HG03442 (cell line): ENCODE results near the gene ENG.

Source experiments
- ATAC-seq: cut with Tn5 transposase; IDR thresholded peaks from one replicate; pipeline ENCODE4 v1.9.1; 2021; ENCODE audit warnings: mild to moderate bottlenecking, moderate library complexity; ENCODE audit not compliant: unreplicated experiment

Gene ENG

DNA sequence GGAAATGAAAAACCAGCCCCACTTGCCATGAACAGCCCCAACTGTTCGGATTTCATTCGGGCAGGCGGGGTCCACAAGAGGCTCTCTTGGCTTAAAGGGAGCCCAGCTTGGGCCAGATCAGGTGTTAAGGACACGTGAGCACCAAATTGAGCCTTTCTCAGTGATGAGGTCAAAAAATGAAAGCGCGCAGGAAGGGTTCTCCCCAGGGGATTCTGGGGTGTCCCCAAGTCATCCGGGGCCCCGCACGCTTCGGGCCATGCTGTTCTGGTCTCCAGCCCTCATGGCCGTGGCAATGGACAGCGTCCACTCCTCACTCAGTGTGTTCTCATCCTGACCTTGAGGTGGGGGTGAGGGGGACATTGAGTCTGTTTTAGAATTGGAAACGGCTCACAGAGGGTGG, 12.1 kb upstream of the ENG start:
- no peak for ATAC-seq

DNA sequence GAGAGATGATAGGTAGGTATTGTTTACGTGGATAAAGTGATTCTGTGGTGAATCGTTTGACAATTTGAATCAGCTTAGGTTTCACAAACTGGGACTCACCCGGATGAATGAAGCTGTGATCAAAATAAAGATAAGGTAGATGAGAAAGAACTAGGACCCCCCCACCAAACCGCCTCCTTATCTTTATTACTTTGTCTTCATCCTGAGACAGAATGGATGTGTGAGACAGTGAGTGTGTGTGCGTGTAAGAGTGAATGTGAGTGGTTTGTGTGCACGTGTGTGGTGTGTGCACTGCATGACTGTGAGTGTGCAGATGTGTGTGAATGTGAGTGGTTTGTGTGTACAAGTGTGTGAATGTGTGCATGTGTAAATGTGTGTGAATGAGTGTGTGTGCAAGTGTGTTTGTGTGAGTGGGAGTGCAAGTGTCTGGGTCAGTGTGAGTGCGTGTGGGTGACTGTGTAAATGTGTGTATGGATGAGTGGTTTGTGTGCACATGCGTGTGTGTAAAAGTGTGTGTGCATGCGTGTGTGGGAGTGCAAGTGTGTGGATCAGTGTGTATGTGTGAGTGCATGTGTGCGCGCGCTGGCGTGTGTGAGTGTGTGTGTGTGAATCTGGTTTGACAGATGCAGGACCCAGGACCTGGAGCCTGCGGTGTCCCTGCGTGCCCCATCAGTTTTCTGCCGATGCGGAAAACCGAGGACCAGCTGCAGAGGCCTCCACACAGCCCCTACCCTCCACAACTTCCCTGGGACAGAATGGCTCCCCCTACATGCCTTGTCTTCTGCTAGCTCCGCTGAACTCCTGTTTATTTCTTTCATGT, 11.4 kb upstream of the ENG start:
- no peak for ATAC-seq

DNA sequence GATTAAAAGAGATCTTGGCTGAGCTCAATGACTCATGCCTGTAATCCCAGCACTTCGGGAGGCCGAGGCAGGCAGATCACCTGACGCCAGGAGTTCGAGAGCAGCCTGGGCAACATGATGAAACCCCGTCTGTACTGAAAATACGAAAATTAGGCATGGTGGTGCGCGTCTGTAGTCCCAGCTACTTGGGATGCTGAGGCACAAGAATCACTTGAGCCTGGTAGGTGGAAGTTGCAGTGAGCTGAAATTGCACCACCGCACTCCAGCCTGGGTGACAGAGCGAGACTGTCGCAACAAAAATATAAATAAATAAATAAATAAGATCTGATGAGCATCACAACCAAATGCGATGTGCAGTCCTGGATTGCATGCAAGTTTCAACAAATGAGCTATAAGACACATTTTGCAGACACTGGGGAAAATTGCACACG, 8.7 kb upstream of the ENG start:
- ATAC-seq = no peak

DNA sequence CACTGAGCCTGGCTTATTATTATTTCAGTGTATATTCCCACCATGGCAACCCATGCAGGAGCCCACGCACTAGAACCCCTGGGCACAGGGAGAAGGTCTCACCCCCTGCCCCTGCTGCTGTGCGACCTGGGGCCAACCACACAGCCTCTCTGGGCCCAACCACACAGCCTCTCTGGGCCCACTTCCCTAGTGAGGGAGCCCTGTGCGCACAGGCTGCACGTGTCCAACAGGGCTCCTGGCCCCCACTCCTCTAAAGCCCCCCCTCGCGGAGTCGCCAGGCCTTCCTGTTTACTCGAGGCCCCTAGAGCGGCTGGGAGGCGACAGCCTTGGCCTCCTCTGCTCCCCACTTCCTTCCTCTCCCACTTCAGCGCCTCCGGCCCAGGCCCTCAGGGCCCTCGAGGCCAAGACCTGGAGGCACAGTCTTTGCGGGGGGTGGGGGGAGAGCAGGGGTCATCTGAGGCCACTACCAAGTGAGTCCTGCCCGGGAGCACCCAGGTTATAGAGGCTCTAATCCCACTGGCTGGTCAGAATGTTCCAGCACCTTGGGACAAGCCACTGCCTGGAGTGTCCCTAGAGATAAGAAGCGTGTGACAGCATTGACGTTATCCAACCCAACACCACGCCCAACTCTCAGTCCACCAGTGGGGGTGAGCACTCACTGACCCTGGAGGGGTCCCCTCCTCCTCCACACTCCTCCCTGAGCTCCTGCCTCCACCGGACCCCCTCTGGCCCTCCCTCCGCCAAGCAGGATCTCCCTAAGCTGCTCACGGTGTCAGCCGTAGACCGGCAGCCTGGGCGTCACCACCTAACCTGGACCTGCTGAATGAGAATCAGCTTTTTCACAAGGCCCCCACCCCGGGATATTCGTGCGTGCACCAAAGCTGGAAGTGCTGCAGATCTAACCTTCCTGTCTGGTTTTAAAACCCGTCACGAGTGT, 7.9 kb upstream of the ENG start:
- ATAC-seq = no peak

DNA sequence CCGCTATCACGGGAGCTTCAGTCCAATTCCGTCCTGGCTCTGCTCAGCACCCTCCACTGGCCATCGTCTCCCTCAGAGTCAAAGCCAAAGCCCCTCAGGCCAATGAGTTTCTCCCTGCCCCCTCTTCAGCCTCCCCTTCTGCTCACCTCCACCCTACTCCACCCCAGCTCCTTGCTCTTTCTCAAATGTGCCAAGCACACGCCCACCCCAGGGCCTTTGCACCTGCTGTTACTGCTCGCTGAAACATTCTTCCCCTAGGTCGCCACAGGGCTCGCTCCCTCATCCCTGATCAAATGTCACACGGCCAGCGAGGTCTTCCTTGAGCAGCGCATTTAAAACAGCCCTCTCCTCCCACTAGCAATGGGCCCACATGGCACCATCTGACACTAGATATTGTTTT, 6.3 kb upstream of the ENG start:
- no peak for ATAC-seq

DNA sequence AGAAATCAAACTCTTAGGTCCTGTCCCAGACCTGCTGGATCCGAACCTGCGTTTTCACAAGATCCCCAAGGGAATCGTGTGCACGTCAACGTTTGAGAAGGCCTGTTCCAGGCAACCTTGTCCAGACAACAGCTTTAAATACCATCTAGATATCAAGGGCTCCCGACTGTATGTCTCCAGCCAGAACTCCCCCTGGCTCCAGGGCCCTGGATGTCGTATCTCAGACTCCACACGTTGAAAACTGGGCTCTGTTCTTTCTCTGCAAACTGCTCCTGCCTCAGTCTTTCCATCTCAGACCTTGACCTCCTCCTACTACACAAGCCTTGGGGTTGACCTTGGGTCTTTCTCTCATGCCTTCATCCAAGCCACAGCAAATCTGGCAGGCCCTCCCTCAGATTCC, 5.8 kb upstream of the ENG start:
- ATAC-seq = no peak

DNA sequence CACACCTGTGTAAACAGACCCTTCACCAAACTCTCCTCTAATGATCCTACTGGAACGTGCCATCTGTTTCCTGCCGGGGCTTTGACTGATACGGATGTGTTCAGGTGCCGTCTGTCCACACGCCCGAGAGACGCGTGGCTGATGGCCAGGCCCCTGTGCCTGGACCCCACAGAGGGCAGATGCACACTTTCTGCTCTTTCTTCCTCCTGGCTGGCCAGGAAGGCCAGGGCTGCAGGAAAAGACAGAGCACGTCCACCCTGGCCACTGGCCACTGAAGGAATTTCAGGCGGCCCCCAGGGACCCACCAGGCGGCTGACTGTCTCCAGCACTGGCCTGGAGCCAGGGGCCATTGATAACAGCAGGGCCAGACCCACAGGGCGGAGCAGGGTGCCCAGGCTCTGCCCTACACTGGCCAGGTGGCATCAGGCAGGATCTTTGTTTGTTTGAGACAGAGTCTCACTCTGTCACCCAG, 3.6 kb upstream of the ENG start:
- no peak for ATAC-seq

DNA sequence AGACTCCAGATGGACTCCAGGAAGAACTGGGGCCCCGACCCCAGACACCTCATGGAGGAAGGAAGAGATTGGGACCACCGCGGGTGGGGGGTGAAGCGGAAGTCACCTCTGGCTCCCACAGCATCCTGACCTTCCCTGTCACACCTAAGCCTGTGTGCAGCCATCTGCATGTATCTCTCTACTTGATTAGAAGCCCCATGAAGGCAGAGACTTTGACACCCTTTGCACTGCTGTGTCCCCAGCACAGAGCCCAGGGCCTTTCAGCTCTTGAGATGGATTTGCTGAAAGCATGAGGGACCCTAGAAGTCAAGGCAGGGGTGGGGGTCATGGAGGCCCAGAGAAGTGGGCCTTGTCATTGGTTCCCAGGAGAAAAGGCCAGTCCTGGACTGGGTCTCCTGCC, 2.8 kb upstream of the ENG start:
- ATAC-seq = no peak

DNA sequence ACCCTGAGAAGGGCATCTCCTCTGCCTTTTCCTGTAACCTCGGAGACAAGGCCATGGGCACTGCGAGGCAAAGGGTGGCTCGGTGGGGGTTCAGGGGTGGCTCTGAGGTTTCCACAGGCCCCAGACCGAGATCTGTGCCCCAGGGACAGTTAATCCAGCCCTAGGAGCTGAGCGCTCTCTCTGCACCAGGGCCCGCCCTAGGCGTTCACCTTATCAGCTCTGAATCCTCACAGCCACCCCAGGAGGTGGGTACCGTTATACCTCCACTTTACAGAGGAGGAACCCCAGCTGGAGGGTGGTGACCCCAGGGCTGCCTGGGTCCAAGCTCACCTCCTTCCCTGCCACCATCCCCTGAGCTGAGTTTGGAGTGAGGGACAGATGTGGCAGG, 2.3 kb upstream of the ENG start:
- ATAC-seq = no peak

DNA sequence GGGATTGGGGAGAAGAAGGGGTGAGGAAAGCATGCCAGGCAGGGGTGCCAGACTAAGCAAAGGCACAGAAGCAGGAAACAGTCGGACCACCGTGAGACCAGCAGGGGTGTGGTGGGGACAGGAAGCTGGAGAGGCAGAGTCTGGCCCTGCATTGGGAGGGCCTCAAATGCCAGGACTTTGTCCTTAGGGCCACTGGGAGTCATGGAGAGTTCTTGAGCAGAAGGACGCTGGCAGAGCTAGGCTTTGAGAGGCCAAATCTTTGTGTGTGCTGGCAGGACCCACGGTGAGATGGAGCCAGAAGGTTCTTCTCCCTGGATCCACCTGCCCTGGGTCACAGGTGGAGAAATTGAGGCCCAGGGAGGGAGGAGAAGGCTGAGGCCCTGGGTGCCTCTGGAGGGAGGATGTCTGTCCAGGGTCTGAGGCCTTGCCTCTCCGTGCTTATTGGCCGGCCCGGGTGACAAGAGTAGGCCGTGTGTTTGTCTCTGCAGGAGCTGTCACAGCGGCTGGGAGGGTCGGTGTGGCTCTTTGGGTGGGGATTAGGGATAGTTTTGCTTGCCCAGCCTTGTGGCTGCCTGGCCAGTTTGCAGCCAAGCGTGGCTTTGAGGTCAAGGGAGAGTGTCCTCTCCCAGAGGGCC, 1.8 kb upstream of the ENG start:
- no peak for ATAC-seq

DNA sequence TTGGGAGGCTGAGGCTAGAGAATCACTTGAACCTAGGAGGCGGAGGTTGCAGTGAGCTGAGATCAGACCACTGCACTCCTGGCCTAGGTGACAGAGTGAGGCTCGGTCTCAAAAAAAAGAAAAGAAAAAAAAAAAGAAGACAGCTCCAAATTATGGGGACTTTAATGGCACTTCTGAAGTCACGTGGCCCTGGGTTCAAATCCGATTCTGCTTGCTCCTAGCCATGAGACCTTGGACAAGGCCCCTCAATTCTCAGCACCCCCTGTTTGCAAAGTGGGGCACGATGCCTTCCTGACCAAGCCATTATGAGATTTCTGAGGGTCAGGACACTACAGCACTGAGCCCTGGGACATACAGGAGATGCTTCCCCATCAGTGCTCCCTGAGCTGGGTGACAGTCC, 1.1 kb upstream of the ENG start:
- ATAC-seq = no peak

DNA sequence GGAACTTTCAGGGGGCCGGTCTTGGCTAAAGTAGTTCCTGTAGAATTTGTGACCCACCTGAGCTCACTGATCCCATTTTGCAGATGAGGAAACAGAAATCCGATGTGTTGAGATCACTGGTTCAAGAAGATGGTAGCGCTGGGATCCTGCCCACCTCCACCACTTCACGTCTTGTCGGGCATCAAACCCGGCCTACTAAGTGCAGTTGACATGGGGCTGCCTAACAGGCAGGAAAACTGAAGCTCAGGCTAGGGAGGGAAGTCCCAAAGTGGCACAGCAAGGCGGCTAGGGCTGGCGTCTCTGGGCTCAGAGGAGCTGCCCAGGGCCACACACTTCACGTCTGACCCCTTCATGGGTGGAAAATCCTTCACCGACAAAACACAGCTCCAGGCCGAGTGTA, 502 bp upstream of the ENG start:
- ATAC-seq = no peak

DNA sequence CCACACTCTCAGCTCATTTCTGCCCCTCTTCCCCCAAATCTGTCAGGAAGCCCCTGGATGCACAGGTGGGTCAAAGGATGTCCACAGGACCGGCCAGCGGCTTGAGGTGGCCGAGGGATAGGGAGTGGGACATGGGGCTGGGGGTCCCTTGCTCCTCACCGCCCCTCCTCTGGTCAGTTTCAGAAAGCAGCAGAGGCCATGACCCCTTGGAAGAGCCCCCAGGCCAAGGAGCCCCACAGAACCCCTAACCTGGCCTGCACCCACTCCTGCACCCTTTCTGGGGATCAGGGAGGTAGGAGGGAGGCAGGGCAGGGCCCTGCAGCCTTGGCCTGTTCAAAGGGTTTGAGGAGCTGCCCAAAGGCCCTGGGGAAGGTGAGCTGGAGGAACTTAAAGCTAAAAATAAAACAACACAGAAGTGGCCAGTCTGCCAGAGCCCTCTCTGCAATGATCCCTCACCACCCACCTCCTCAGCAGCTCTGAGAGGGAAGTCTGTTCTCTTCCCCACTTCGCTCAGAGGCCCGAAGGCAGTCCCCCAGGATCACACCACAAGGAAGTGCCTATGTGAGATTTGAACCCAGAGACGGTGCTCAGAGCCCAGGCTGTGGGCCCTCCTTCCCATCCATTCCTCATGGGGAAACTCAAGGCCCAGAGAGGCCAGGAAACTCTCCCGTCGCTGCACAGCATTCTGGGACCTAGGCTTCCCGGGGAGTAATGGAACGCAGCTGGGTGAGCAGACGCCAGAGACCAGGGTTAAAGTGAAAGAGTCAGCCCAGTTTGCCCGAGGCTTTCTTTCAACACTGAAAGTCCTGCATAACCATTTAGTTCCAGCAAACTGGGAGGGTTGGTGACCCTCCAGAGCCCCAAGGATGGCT, 910 bp downstream of the ENG start:
- no peak for ATAC-seq

DNA sequence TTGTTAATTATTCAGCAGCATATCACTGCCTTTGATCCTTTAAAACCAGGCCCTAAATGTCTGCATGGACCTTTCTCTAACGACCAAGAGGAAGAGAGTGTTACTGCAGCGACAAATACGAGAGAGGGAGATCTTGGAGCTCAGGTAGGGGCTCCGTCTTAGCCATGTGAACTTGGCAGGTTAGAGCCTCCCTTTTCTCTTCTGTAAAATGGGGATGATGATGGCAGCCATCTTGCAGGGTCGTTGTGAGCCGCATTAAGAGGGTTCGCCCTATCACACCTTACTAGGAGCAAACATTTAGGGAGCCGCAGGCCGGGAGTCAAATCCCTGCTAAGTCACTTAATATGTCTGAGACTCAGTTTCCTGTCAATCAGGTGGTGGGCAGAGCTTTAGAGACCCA, 1.6 kb downstream of the ENG start:
- no peak for ATAC-seq

DNA sequence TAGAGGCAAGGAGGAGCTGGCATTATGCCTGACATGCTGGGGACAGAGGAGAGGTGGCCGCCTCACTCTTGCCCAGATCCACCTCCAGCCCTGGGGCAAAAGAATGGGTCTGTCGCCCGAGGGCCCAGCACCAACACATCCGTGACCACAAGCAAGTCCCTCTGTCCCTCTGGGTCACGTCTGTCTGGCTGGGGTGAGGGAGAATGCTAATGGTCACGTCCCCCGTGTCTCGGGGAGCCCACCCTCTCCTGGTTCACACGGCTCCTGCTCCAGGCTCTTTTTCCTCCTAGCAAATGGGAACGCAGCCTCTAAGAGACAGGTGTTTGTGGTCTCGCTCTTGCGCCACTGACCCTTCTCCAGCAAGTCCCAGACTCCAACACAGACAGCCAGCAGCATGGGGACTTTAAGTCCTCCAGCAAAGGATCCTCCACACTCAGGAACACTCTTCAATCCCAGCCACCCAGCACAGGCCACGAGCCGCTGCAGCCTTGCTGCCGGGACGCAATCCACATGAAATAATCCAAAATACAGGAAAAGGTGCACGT, 4.1 kb downstream of the ENG start:
- no peak for ATAC-seq

DNA sequence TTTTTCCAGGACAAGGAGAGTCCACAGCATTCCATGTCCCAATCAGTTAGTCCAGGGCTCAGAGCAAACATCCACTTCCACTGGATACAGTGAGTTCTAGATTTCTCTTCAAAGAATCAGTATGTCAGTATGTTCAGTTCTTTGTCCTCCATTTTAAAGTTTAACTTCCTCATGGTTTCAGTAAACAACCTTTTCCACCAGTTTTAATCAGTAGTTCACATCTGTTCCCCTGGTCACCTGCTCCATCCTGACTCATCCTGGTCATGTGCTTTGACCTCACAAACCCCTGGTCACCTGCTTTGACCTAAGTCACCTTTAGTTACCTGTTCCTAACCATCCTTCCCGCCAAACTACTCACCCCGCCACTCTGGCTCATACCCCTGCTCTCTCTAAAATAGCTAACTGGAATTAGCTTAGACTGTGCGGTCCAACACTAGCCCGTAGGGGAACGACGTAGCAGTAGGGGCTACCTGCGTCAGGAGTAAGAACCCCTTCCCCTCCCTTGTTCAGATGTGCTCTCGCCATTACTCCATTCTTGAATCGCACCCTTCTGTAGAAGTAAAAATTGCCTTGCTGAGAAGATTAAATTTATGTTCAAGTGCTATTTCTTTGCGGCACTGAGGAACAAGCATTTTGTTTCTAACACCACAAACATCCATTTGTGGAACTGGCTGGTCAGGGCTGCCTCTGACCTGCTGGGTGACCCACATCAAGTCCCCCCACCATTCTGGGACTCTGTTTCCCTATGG, 5.5 kb downstream of the ENG start:
- ATAC-seq = no peak

DNA sequence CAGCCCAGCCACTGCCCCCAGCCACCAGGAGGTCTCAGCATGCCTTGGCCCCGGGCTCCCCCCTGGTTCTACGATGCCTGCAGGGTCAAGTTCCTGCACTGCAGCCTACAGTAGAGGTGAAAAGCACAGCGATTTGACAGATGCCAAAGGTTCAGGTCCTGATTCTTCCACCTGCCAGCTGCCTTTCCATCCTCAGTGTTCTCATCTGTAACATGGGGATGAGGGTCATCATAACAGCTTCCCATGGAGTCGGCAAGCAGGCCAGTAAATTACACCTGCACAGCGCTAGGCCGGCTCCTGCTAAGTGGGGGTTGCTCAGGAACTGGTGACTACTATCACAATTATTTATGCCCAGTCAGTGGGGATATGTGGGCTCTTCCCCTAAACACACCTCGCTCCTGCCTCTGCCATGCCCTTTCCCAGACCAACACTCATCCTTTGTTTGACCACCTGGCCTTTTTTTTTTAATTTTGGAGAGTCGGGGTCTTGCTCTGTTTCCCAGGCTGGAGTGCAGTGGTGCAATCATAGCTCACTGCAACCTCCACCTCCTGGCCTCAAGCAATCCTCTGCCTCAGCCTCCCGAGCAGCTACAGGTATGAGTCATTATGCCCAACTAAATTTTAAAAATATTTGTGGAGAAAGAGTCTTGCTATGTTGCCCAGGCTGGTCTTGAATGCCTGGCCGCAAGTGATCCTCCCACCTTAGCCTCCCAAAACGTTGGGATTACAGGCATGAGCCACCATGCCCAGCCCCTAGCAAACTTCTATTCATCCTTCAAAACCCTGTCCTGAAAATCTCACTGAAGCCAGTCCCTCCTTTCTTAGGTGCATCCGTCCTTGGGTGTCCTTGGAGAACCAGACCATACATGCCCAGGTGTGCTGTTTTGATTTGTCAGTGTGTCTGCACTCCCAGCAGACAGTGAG, 6.4 kb downstream of the ENG start:
- ATAC-seq = no peak

DNA sequence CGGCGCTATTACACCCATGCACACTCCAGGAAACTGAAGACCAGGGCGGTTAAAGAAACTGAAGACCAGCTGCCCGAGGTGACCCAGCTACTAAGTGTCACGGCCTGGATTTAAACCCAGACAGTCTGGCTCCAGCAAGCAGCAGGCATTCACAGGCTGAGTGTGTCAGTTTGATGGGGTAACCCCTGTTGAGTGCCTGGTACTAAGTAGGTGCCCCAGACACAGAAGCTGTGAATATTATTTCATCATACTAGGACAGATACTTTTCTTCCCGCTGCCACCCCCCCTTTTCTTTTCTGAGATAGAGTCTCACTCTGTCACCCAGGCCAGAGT, 7.3 kb downstream of the ENG start:
- no peak for ATAC-seq
